K562 (cell line): ENCODE measurements around the gene GCNT2. TPM values are rescaled to one million over a fixed set of nuclear protein-coding genes. Genes with fewer than 3 reads are reported as not detected.

Source experiments
- ARHGAP35 ChIP-seq: fragments of 450-650 bp; IDR thresholded peaks from 2 replicates; pipeline ENCODE4 v1.6.1; 2018; ENCODE audit not compliant: partially characterized antibody
- CREBBP ChIP-seq: IDR thresholded peaks from one replicate; pipeline ENCODE4 v1.6.1; 2012; ENCODE audit warnings: low read depth, mild to moderate bottlenecking, control low read depth, inconsistent platforms, low read length
- CREM ChIP-seq: IDR thresholded peaks from 2 replicates; pipeline ENCODE4 v1.6.1; 2014; ENCODE audit warnings: antibody characterized with exemption, low read depth
- ELF1 ChIP-seq: fragments of 200-800 bp; sonication (Bioruptor generic); IDR thresholded peaks from 2 replicates; pipeline ENCODE4 v1.6.1; 2016; ENCODE audit warnings: missing genetic modification characterization, missing compliant biosample characterization
- ELK3 ChIP-seq: fragments of 450-650 bp; formaldehyde crosslinking; IDR thresholded peaks from 2 replicates; pipeline ENCODE4 v1.4.0; 2020; ENCODE audit warnings: mild to moderate bottlenecking
- HDAC1 ChIP-seq, 2 experiments: fragments of 450-650 bp; IDR thresholded peaks; 2 replicates each; pipeline ENCODE4 v1.6.1; 2016 to 2017; ENCODE audit warnings: inconsistent platforms in 1 of 2, mild to moderate bottlenecking in 1 of 2, moderate library complexity in 1 of 2
- HDAC2 ChIP-seq: fragments of 450-650 bp; IDR thresholded peaks from 2 replicates; pipeline ENCODE4 v1.6.1; 2016; ENCODE audit warnings: mild to moderate bottlenecking
- HMG20B ChIP-seq: fragments of 250-450 bp; sonication (Bioruptor Pico); IDR thresholded peaks from 2 replicates; pipeline ENCODE4 v1.5.0; 2021; ENCODE audit warnings: mild to moderate bottlenecking
- ILF3 ChIP-seq: fragments of 450-650 bp; IDR thresholded peaks from 2 replicates; pipeline ENCODE4 v1.6.1; 2018; ENCODE audit warnings: antibody characterized with exemption, mild to moderate bottlenecking, moderate library complexity, borderline replicate concordance
- MLLT1 ChIP-seq, 2 experiments: fragments of 450-650 bp; IDR thresholded peaks; 2 replicates each; pipeline ENCODE4 v1.6.1; 2016
- NR3C1 ChIP-seq: sonication (generic); formaldehyde crosslinking; IDR thresholded peaks from 2 replicates; pipeline ENCODE4 v1.8.1; 2022; ENCODE audit warnings: missing genetic modification reagents
- SMARCA5 ChIP-seq: fragments of 450-650 bp; IDR thresholded peaks from 2 replicates; pipeline ENCODE4 v1.6.1; 2016
- TRIM24 ChIP-seq, 2 experiments: fragments of 450-650 bp; IDR thresholded peaks; 2 replicates each; pipeline ENCODE4 v1.6.1; 2016
- ZBTB11 ChIP-seq, 3 experiments: fragments of 200-800 bp in 1 of 3; fragments of 250-450 bp in 1 of 3; fragments of 450-650 bp in 1 of 3; sonication (Bioruptor Pico) in 1 of 3; sonication (Bioruptor generic) in 1 of 3; formaldehyde crosslinking in 1 of 3; IDR thresholded peaks; 2 replicates each; pipeline versions ENCODE4 v1.6.1 to v1.8.0; 2016 to 2022; ENCODE audit warnings: mild to moderate bottlenecking in 2 of 3, missing genetic modification characterization in 2 of 3, missing compliant biosample characterization in 1 of 3, moderate library complexity in 1 of 3
- ZBTB26 ChIP-seq: fragments of 450-650 bp; formaldehyde crosslinking; IDR thresholded peaks from 2 replicates; pipeline ENCODE4 v1.4.0; 2022; ENCODE audit warnings: missing genetic modification characterization
- ZBTB43 ChIP-seq: sonication (generic); formaldehyde crosslinking; IDR thresholded peaks from 2 replicates; pipeline ENCODE4 v1.8.0; 2023; ENCODE audit warnings: mild to moderate bottlenecking, missing genetic modification reagents
- ZNF668 ChIP-seq: fragments of 250-450 bp; sonication (Bioruptor Pico); IDR thresholded peaks from 2 replicates; pipeline ENCODE4 v1.8.0; 2022; ENCODE audit warnings: mild to moderate bottlenecking, inconsistent platforms
- polyA plus RNA-seq, 8 experiments: library from polyadenylated mRNA; depleted of rRNA in 4 of 8; stranded (reverse) in 5 of 8; unstranded in 3 of 8; fragments of >200 nt; fragmentation: Nextera tagmentation in 2 of 8; fragmentation: Illumina TruSeq in 1 of 8; extraction: Ambion mirVana in 2 of 8; extraction: Trizol in 1 of 8; gene quantifications; 2 replicates each; pipeline versions ENCODE4 v1.2.1 to v1.2.3, GENCODE V29; 2011 to 2014; ENCODE audit warnings: inconsistent platforms in 1 of 8, missing spikeins in 1 of 8
- total RNA-seq, 7 experiments: library from RNA; depleted of rRNA in 6 of 7; stranded (reverse); fragments of >200 nt in 6 of 7; fragmentation: Illumina TruSeq in 2 of 7; extraction: Trizol in 2 of 7; gene quantifications; 2 replicates each; pipeline versions ENCODE4 v1.2.1 to v1.2.3, GENCODE V29; 2011 to 2021; ENCODE audit warnings: low replicate concordance in 1 of 7

GCNT2 gene
- total and polyA plus RNA-seq, 9 of the 15 experiments (the other 6 are each of a cell fraction or from before 2014, with no cell fraction given): 0.78 to 2.6 (median 1.6) TPM

GRCh38 chr6:10588562-10589428 is 67.6 kb downstream of the GCNT2 start (continued):
- TF ChIP-seq ZBTB11 (CRISPR knock-in tag; IDR thresholded peaks at IDR 0.05) (no peak), CREM (no peak), ZBTB43 (CRISPR knock-in tag) (no peak), MLLT1 (IDR thresholded peaks at IDR 0.05) (0 out of 4 replicates have a peak, but pooled peaks of 1 of the 2 experiments have one; percentile 10), ARHGAP35 (peak; percentile 5), ZBTB26 (CRISPR knock-in tag) (peak; percentile 58; the same call in 1 of the 2 replicates), SMARCA5 (0 out of 2 replicates have a peak, but pooled peaks have one; percentile 45), HDAC2 (no peak), ILF3 (no peak), HMG20B (CRISPR knock-in tag) (no peak), ELF1 (no peak), NR3C1 (CRISPR knock-in tag) (no peak), ELK3 (CRISPR knock-in tag) (no peak), HDAC1 (IDR thresholded peaks at IDR 0.05) (0 out of 4 replicates have a peak, but pooled peaks of 1 of the 2 experiments have one; percentile 38), ZNF668 (no peak), TRIM24 (IDR thresholded peaks at IDR 0.05) (0 out of 4 replicates have a peak, but pooled peaks of 1 of the 2 experiments have one; percentile 20), CREBBP (peak; percentile 23)
